Epithelial cell of prostate (primary cell): ENCODE measurements around the gene ABCA5.
A peak's percentile ranks its signal among the peaks of the same experiment; 100 is the strongest.
"Not testable (repeated sequence)": the region's sequence is repeated elsewhere in the genome, so short reads cannot be mapped to it uniquely, and the experiment has no call there.

Experiments used
- DNase-seq: peaks from one replicate; pipeline ENCODE4 v3.0.0-alpha.2; 2011; ENCODE audit warnings: low read depth, low spot score
- H3K27ac ChIP-seq: fragments of 450-650 bp; 2 replicates; pipeline ENCODE4 v1.5.1; 2017; ENCODE audit warnings: mild to moderate bottlenecking

Gene ABCA5

GRCh38 chr17:69326377-69327059 is 415 bp downstream of the ABCA5 start:
- DNase-seq, result no peak
- H3K27ac ChIP-seq, result peak overlapping the region; percentile 68

DNA sequence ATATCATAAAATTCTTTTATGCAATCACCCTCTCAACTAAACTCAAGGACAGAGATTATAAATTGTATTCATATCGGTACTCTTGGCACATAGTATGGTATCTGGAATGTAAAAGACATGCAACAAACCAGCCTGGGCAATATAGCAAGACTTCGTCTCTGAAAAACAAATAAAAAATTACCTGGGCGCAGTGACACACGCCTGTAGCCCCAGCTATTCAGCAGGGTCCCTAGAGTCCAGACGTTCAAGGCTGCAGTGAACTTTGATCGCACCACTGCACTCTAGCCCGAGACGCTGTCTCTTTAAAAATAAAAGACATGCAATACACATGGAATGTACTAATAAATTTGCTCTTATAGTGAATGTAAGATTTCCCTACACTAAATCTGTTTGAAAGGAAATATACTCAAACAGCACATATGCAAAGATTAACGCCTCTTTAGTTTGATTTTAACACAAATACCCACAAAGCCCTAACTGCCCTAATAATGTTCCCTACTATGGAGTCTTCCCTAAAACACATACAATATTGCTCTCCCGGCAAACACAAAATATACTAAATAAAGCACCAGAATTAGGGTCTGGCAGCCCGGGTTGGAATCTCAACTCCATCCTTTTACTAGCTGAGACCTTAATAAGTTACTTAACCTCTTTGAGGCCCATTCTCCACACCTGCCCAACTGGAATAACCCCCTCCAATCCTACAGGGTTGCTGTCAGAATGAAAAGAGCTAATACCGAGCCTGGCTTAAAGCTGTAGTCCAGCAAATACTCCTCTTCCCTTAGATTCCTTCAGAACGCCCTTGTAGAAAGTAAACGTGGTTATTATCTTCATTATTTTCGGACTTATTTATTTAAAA is 1.2 kb downstream of the ABCA5 start:
- H3K27ac ChIP-seq, result peak overlapping the region; percentile 68
- DNase-seq, result no peak

DNA sequence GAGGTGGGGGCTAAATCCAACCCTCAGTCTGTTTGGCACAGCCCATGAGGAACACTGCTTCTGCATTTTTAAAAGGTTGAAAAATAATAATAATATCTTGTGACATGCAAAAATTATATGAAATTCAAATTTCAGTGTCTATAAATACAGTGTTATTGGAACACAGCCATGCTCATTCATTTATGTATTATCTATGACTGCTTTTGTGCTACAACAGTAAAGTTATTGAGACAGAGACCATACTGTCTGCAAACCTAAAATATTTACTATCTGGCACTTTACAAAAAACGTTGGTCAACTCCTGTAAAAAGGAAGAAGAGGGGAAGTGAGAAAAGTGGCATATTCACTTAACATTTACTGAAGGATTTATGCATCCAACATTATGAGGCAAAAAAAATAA is 3.1 kb downstream of the ABCA5 start:
- no peak overlapping the region for H3K27ac ChIP-seq
- no peak for DNase-seq

- no peak overlapping the region for H3K27ac ChIP-seq
- no peak for DNase-seq
These were observed 6.1 kb downstream of the ABCA5 start for GRCh38 chr17:69320908-69321238.

DNA sequence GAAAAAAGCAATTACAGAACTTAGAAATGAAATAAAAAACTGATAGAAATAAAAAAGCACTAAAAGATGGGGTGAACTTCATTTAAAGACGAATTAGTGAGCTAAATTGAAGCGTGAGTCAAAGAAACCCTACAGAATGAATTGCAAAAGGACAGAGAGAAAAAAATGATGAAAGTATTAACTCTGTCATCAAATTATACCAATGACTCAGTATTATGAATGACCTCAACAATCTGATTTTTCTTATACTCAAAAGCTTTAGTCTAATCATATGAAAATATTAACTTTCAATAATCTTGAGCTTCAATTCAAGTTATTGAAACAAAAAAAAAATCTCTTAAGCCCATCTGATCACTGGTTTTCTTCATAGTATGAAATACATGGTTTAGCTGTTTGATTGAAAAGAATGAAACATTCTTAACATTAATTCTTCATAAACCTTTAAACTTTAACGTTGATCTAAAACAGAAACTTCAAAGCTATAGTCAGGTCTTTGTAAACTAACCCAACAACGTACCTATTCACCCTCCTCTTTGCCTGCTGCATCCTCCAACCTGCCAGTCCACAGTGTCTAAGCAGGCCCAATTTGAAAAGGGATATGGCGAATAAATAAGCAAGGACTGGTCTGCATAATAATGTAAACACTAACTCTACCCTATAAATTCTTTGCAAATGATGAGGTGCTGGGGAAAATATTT is 6.6 kb downstream of the ABCA5 start:
- no peak for DNase-seq
- H3K27ac ChIP-seq, result no peak overlapping the region

DNA sequence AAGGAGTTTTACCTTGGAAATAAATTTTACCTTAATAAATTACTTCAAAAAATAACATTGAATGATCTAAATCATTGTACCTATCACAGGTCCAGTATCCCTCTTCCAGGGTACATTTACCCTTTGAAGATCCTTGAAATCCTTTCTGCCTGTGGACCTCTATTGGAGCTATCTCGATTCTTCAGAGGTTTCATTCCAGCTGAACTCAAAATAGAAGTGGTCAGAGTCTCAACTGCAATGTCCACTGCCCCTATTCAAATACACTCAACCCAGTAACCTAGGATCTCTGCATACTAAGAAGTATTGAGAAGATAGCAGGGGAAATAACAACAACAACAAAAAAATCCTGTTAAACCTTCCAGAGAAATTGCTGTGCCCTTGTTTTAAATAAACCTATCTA is 9.3 kb downstream of the ABCA5 start:
- no peak overlapping the region for H3K27ac ChIP-seq
- no peak for DNase-seq

DNA sequence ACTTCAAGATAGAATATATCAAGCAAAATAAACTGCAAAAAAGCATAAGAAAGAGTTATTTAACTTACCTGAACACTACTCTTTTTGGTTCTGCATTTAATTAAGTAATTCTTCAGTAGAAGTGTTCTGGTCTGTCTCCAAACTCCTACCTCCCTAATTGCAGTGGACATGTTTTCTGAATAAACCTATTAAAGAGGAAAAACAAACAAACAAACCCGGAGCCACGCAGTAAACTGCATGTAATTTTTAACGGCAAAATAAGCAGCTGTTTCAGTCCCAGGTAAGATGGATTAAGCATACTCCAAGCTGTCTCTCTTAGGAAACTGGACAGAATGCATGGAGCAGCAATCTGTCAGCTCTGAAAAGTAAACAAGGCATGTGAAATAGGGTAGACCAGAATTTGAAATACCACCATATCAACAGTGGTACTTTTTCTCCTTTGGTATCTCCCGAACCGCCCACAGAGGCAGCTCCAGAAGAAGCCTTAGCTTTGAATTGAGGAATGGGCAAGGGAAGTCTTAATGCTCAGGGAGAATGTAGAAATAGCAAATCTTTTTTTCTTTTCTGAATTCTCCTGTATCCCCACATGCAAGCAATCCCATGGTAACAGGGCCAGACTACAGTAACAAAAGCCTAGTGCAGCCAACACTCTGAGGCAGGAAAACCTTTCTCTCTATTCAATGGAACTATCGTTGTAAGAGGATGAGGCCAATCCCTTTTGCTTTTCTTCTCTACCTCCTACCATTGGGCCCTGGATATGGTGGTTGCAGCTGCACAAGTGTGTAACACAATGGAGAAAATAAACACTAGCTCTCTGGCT is 12.5 kb downstream of the ABCA5 start:
- DNase-seq, result no peak
- no peak overlapping the region for H3K27ac ChIP-seq

GRCh38 chr17:69305177-69305576 is 21.8 kb downstream of the ABCA5 start:
- H3K27ac ChIP-seq, result no peak overlapping the region
- DNase-seq, result no peak

DNA sequence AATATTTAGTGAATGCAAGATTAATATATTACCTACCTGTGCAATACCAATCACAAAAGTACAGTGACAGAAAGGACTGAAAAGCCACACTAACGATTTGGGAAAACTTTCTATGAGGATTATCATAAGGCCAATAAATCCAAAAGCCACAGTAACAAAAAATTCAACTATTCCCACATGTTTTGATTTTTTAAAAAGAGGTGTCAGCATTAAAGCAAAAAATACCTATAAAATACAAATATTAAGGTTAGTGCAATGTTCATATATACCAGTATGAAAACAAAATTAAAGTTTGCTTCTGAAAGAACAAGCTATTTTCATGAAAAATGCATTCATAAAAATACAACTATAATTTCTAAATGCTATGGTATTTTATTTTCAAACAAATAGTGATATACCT is 24.3 kb downstream of the ABCA5 start:
- no peak for DNase-seq
- H3K27ac ChIP-seq, result no peak overlapping the region

- no peak for DNase-seq
- no peak overlapping the region for H3K27ac ChIP-seq
These were observed 26.7 kb downstream of the ABCA5 start for GRCh38 chr17:69300222-69300621.

- DNase-seq, result not testable (repeated sequence)
These were observed 28.7 kb downstream of the ABCA5 start for GRCh38 chr17:69298120-69298722.

GRCh38 chr17:69287168-69287567 is 39.8 kb downstream of the ABCA5 start:
- H3K27ac ChIP-seq, result peak overlapping the region; percentile 62

More at GRCh38 chr17:69298120-69298722, 28.7 kb downstream of the ABCA5 start:
- not testable (repeated sequence) for H3K27ac ChIP-seq

DNA sequence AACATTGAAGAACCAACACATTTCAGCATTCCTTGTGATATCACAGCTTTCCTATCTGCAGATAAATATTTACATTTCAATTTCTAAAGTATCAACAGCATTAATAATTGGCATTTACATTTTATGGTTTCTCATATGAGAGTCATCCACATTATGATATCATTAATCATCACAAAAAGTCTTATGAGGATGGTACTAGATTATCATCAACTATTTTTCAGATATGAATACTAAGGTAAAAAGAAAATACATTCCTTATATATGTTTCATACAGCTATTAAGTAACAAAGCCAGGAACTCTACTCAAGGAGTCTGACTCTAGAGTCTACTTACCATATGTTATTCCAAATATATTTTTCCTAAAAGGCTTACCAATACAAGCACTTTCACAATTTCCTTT is 40.7 kb downstream of the ABCA5 start:
- no peak for DNase-seq
- H3K27ac ChIP-seq, result peak overlapping the region; percentile 62

More at GRCh38 chr17:69287168-69287567, 39.8 kb downstream of the ABCA5 start:
- DNase-seq, result peak; percentile 14

DNA sequence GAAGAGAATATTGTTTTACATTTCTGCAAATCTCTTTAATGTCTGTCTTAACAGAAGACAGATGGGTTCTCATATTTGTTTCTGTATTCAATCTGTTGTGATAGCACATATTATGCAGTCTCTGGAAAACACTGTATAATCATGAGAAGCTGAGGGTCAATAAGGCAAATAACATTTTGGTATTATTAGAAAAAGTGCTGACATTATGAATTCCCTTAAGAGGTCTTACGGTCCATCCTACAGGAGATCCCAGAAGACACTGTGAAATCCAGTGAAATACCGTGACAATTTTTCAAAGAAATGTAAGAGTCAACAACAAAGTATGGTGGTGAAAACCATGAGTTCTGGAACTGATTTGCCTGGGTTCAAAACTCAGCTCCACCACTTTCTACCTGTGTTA is 42.3 kb downstream of the ABCA5 start:
- no peak for DNase-seq
- H3K27ac ChIP-seq, result no peak overlapping the region

DNA sequence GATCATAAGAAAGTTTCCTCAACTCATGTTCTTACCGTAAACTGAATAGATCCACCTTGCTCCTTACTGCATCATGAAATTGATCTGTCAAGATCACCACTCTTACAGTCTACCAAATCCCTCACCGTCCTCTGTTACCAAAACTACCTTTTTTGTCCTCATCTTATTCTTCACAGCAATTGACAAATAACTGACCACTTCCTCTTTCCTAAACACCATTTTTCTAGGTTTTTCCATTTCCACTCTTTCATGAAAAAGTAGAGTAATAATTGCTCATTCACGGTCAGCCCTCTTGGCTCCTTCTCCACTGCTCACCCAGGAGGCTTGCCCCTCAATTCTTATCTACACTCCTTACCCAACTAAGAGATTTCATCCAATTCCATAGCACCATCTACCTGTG is 44.9 kb downstream of the ABCA5 start:
- DNase-seq, result no peak
- H3K27ac ChIP-seq, result no peak overlapping the region

DNA sequence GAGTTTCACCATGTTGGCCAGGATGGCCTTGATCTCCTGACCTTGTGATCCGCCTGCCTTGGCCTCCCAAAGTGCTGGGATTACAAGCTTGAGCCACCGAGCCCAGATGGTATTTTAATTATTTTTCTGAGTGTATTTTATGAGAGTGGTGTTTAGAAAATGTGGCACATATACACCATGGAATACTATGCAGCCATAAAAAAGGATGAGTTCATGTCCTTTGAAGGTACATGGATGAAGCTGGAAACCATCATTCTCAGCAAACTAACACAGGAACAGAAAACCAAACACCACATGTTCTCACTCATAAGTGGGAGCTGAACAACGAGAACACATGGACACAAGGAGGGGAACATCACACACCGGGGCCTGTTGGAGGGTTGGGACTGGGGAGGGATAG is 50.7 kb downstream of the ABCA5 start:
- DNase-seq, H3K27ac ChIP-seq: not testable (repeated sequence)

- no peak overlapping the region for H3K27ac ChIP-seq
- DNase-seq, result no peak
These were observed 51.2 kb downstream of the ABCA5 start for GRCh38 chr17:69275751-69276150.

DNA sequence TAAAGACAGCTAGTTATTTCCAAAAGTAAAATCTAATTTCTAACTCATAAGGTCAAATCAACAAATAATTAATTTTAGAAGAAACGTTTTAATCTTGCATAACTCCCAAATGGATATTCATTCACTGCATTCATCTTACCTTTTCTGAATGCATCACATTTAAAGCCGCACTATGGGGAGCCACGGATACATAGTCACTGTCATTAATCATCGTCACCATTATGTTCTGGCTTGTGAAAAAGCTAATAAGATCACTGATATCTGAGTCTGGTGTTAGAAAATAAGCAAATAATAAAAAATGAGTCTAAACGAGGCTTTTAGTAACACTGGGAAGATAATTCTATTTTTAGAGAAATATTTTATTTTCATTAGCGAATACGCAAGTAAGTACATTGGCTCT is 55.9 kb downstream of the ABCA5 start:
- no peak overlapping the region for H3K27ac ChIP-seq
- DNase-seq, result no peak

DNA sequence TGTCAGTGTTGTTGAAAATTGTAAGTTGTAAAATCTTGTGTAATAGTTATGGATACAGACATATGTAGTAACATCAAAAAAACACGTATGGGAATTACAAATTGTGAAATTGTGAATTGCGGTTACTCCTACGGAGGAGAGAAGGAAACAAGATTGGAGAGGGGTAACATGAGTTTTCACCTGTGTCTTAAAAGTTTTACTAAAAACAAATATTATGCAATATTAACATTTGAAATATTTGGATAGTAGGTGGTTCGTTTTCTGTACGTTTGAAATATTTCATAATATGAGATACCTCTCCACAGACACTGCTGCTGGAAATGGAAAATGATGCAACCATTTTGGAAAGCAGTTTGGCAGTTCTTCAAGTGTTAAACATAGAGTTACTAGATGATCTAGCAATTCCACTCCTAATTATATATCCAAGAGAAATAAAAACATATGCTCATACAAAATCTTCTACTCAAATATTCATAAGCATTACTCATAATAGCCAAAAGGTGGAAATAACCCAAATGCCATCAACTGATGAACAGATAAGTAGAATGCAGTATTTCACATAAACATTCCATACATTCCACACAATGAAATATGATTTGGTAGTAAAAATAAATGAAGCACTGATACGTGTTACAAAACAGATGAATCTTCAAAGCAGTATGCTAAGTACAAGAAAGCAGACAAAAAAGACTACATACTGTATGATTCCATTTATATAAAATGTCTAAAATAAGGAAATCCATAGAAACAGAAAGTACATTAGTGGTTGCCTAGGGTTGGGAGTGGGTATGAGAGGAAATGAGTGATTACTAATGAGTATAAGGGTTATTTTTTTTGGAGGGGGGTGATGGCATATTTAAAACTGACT is 57.6 kb downstream of the ABCA5 start:
- peak overlapping the region; percentile 30 for H3K27ac ChIP-seq
- DNase-seq, result no peak
